Stimulated activated CD4-positive, alpha-beta T cell treated with anti-CD3 and anti-CD28 coated beads, Interleukin-15, amount 100 ng/mL, for 1 hour (primary cell): ENCODE results near the gene THBD.

ENCODE experiments used
- DNase-seq, 2 donors: peaks; one replicate each; pipeline ENCODE4 v3.0.0-alpha.2; 2020; ENCODE audit warnings: low read depth in 1 of 2, low spot score in 1 of 2

The THBD gene, protein sequence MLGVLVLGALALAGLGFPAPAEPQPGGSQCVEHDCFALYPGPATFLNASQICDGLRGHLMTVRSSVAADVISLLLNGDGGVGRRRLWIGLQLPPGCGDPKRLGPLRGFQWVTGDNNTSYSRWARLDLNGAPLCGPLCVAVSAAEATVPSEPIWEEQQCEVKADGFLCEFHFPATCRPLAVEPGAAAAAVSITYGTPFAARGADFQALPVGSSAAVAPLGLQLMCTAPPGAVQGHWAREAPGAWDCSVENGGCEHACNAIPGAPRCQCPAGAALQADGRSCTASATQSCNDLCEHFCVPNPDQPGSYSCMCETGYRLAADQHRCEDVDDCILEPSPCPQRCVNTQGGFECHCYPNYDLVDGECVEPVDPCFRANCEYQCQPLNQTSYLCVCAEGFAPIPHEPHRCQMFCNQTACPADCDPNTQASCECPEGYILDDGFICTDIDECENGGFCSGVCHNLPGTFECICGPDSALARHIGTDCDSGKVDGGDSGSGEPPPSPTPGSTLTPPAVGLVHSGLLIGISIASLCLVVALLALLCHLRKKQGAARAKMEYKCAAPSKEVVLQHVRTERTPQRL

DNA sequence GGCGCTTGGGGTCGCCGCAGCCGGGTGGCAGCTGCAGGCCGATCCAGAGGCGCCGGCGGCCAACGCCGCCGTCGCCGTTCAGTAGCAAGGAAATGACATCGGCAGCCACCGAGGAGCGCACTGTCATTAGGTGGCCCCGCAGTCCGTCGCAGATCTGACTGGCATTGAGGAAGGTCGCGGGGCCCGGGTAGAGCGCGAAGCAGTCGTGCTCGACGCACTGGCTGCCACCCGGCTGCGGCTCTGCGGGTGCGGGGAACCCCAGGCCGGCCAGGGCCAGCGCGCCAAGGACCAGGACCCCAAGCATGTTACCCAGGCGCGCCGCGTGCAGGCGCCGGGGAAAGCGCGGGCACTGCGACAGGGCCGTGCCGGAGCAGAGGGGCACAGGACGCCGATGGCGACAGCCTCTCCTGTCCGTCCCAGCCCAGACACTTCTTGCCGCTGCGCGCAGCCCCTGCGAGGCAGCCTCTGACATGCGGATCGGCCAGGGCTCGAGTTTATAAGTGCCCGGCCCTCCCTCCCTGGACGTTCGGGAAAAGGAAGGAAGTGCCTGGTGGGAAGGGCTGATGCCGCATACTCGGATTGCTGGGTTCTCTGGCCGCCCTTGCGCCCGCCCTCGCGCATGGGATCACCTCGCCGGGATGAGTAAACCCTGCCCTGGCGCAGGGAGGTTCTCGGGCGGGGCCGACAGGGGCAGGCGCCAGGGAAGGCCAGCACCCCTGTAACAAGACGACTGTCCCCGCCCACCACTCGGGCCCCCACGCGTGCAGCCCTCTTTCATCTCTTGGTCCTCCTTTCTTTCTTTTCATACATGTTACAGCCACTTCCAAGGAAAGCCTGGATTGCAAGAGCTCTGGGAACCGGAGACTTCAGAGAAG lies at the start of gene THBD:
TSS of gene THBD (minus strand) at position 472 of the 875 bp plus-strand sequence. CDS start at position 304, 168 bp downstream.
- no peak for DNase-seq

DNA sequence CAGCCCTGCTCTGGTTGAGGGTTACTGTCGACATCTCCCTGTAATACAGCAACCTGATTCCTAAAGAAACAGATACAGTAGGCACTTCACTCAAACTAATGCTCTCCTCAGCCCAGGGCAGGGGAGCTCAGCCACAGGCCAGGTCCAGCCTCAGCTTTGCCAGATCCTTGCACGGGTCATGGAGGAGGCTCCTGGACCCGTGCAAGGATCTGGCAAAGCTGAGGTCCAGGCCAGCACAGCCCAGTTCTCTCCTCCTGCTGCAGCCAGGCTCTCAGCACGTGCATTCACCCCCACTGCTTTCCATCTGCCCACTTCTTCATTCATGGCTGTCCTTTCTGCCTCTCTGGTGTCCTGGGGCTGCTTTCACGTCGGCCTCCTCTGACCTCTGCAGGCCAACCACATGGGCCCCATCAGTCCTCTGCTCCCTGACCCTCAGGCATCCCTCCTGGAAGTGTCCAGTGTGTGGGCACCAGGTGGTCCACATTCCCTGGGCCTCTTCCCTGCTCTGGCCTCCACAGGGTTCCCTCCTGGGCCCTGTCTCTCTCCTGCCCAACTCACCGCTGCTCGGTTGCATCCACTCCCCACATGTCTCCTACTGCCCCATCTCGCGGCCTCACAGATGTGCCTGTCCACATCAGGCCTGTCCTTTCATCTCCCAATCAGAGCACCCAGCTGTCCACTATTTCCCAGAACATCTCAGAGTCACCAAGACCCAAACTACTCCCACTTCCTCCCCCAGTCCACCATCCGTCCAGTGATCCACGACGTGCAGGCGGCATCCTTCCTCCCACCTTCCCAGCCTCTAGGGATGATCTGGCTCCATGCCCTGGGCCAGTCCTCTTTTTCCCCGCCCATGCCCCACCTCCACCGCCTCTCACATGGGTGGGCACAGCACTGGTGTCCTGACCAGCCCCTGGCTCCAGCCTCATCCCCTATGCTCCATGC lies 48.4 kb upstream of the THBD start:
- no peak for DNase-seq

DNA sequence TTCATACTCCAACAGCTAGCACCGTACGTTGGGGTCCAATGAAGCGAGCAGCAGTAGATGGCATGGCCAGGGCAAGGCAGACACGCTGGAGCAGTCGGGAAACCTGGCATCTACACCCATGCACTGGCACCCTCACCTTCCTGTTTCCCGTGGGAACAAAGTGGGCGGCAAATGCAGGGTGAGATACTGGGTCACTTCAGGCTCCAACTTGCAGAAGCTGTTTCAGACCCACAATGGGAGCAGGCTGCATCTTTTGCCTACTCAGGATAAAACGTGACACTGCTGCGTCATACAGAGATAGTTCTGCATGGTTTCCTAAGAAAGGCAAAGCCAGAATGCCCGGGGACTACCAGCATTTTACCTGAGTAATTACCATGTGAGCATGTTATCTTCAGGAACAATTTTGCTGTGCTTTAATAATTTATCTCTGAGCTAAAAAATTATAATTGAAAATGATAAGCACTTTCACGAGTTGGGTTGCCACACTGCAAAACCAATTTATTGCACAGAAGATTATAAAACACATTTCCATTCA lies 47.6 kb upstream of the THBD start:
- DNase-seq, result no peak

DNA sequence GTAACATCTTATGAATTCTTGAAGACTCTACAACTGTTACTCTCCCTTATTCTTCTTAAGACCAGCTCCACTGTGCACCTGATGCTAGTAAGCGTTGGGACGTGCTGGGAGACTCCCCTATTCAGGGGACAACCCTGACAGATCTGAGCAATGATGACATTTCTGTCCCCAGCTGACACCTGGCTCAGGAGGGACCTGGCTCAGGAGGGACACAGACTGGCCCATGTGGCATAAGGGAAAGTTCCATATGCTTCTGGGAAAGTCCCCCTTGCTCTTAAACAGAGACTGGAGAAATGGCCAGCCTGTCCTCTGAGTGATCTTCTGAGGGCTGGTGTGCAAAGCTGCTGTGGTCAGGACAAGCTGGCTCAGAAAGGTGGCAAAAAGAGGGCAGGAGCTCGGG lies 46.6 kb upstream of the THBD start:
- DNase-seq, result no peak

DNA sequence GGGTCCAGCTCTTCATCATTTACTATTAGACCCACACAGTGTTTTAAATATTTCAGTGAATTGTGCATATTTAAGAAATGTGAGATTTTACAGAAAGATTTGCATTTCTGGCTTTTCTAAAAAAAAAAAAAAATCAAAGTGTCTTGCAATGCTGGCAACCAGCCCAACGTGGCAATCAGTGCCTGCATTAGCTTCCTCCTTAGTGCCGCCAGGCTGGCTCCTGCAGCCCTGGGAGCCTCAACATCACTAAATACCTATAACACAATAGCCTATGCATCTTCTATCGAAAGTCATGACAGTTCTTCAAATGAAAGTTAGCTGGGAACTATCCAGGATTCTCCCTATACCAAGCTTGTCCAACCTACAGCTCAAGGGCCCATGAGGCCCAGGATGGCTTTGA lies 46.0 kb upstream of the THBD start:
- DNase-seq, result no peak

DNA sequence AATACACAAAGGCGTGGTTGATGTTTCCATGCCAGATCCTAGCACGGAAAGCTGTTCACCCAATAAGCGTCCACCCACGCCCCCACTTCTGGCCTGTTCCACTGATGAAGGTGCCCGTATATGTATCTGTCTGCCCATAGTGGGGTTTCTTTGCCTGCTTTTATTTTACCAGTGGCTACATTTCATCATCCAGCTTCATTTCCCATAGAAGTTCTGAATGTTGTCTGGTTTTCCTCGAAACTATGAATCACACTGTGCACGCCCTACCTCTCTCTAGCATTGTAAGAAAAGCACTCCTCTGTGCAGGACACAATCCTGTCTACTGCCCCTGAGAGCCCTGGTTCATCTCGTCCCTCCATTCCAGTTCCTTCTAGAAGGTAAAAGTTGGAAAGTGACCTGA lies 45.5 kb upstream of the THBD start:
- no peak for DNase-seq

DNA sequence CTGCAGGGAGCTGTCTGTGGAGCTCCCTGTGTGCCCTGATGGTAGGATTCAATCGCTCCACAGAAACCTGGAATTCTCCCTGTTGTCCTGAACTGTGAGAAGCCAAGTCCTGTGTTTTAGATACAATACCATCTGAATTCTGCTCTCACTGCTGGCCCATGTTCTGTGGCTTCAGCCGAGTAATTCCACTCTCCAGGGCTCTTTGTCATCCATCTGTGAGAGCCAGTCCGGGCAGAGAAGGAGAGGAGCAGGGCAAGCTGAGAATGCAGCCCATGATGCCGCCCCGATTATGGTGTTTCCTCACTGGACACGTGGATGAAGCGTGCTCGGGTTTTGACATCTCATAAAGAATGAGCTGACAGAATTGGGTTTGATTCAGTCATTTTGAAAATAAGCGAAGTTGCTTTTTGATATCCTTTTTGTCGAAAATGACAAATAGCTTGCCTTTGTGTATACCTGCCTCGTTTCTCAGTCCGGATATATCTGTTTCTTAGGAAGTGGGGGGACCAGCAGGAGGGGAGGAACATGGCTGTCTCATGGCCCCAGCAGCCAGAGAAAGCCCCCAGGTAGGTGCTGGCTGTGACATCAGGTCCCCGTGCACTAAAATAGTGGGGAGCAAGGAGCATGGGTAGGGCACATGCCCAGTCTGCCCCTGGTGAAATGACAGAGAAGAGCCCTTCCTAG lies 44.9 kb upstream of the THBD start:
- DNase-seq, result no peak

DNA sequence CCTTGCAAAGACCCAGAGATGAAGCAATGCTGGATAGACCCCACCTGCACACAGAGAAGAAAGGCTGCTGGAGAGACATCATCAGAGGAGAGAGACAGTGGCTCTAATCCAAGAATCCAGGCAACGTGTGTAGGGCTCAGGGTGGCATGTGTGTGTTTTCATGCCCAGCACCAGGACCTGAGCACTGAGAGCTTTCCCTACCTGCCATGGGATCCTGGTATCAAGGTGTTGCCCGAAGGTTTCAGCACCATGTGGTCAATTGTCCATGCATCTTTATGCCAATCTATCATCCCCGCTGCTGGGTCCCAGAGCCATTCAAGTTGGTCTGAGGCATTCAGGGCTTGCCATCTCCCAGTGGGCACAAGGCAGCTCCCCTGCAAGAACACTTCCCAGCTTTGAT lies 44.1 kb upstream of the THBD start:
- DNase-seq, result no peak

DNA sequence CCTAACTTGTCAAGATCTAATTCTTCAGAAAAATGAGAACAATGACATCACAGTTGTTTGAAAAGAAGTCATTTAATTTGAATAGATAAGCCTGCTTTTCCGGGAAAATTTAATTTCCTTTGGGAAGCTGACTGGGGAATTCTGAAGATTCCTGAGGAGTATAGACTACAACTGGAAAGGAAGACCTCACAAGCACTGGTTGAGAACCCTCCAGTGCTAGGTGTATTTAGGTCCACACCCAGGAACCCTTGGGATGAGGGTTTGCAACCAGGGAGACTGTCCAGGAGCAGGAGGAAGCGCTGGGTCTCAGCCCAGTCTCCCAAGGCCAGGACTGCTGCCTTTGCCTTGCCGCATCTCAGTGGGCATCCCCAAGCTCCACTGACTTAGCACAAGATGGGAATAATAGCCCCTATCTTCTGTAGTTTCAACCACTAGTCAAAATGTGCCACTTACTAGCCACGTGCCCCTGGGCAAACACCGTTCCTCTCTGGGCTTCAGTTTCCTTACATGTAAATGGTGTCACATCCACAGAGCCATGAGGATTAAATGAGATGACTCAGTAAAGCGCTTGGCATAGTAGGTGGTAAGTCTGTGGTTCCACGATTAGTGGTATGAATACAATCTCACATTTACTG lies 43.5 kb upstream of the THBD start:
- no peak for DNase-seq

DNA sequence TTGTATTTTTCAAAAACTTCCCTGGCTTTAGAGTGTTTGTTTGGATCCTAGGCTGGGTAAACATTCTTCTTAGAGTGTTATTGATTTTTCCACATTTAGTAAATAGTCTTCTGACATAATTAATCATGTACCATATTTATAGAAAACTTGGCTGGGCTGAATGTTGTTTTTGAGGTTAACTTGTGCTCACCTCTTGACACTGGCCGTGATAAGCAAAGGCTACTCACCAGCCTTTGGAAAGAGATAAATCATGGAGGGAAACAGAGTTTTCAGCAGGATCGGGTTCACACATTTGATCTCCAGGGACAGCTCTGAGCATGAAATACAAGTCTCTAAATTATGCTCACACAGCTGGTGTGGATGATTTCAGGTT lies 42.9 kb upstream of the THBD start:
- no peak for DNase-seq

DNA sequence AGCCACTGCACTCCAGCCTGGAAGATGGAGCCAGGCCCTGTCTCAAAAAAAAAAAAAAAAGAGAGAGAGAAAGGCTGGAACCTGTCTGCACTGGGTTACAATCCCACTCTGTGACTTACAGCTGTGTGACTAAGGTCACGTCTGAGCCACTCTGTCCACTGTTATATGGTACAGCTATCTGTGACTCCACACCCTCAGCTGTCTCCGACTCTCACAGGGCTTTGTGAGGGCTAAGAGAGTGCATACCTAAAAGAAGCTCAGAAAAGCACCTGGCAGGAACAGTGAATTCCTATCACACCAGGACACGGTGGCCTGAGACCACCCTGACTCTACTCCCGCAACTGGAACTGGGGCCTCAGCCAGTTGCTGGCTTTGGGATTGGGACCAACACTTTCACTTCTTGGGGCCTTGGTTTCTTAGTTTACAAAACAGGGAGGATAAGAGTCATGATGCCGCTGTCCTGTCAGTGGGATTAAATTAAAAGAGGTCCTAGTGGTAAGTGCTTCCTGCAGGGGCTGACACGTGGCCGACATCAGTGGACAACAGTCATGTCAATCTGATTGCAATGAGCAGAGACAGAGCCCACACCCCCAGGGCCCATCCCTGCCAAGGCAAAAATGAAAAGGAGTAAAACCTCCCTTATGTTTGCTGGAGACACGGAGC lies 42.4 kb upstream of the THBD start:
- no peak for DNase-seq

DNA sequence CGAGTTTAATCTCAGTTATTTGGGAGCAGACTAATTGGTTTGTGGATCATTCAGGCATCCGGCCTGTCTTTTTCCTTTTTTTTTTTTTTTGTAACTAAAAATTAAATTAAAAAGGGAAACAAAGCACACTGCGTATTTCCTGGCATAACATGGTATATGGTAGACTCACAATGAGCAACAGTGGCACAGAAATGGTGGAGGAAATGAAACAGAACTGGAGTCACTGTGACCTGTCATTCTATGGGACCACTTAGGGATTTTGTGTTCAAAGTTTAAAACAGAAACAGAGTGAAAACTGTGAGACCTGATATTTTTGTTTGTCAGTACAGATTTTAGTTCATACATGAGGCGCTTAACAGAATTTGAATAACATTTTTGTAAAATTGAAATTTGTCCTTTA lies 41.4 kb upstream of the THBD start:
- no peak for DNase-seq

DNA sequence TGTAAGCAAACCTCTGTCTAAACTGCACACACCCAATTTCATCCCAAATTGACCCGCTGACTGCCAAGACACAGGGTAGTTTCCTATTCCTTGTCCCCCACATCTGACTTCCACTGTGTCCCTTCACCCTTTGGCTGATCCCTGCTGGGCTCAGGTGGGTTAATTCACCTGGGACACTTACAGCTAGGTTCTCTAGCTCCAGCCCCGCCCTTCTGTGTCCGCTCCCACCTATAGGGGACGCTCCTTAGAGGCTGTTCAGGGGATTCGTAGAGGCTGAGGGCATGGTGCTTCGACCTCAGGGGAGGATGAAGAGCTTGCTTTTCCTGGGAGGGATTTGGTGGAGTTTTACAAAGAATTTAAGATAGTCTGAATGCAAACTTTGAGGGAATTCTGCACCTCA lies 40.7 kb upstream of the THBD start:
- no peak for DNase-seq

DNA sequence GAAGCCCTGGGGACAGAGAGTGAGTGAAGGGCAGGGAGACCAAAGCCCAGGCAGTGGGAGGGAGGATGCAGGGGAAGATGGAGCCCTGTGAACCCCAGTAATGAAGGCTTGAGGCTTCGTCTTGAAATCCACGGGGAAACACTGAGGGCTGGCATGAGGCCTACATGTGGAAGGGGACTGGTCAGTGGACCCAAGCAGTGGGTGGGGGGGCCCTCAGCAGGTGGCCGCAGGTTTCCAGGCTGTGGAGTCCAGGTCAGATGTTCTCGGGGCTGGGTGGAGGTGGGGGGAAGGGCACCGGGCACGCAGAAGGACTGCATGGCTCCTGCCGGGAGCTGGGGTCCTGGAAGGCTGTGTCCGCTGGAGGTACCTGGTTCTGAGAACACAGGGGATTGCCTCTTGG lies 39.4 kb upstream of the THBD start:
- no peak for DNase-seq

DNA sequence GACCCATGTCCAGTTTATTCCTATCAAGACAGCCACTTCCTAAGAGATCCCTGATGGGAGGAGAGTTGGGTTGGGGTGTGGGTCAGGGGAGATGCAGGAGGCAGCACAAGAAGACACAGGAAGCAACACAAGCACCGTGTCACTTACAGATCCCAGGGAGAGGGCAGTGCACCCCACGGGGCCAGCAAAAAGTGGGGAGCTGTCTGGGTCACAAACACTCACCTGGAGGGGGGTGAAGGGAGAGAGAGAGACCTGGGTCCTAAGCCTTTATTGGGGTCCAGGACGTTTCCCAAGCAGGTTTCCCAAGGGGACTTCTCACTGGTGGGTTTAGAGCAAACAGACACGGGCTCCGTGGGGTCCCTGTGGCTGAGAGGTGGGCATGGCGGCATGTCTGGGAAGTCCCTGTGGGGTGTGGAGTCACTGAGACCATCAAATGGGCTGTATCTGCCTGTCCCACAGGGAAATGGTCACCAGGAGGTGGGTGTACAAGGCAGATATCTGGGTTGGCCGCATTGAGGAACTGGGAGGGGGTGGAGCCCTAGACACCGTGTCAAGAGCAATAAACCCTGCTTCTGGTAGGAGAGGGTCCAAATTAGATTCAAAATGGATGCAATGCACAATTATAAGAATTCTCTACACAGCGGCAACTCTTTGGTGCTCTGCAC lies 38.2 kb upstream of the THBD start:
- DNase-seq, result no peak

DNA sequence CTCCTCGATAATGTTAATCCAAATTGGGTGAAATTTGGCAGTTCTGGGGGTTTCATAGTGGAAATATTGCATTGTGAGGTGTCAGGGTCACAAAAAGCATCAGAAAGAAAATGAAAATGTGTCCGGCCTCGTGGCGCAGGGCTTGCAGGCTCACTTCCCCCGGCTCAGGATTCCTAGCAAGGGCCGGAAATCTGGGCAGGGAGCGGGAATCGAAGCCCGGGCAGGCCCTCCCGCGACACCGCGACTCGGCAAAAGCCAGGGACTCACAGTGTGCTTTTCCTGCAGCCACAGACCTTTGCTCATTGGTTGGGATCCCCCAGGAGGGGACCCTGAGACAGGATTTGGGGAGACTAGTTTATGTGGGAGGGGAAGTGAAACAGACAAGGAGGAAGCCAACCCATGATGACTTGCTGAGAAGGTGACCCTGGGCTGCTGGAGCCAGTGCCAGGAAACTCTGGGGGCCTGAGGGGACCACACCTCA lies 37.5 kb upstream of the THBD start:
- no peak for DNase-seq

DNA sequence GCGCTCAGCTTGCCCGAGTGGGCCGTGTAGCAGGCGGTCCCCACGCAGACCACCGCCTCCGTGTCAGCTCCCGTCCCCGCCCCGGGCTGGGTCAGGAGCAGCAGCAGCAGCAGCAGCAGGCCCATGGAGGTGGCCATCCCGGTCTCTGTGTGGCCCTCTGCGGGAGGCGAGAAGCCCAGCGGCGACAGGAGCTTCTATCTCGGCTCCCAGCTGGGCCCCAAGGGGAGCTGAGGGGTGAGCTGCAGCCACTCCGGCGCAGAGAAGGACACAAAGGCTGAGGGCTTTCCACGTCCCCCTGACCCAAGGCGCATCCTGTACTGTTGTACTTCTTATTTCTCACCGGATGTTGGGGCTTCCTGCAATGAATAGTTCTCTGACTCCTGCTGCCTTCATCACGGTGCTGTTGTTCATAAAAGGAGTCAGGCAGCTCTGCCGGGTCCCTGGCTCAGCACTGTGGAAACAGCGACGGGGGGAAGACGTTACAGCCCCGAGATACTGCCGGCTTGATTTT lies 36.6 kb upstream of the THBD start, which contains the start of gene CD93:
TSS of gene CD93 (minus strand) at position 269 of the 511 bp plus-strand sequence. CDS start at position 137, 132 bp downstream.
- DNase-seq, result no peak

DNA sequence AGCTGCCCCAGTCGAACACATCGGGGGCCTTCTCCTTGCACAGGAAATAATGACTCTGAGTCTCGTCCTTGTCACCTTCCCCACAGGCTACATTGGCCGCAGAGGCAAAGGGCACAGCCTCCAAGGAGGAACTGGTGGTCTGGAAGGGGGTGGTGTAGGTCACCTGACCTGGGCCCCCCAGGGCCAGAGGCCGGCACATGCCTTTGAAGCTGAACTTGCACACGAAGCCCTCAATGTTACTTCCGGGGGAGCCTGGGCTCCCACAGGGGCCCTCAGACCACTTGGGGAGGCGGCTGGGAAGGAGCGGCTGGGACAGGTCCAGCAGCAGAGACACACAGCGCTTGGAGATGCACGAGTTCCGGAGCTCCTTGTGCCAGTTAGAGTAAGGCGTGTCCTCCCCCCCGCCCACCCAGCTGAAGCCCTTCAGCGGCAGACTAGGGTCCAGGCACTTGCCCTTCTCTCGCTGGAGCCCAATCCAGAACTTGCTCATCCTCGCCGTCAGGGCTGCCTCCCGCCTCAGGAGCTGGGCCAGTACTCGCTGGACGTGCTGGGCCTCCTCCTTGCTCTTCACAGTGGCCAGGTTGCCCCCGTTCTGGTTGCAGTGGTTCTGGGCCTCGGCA lies 36.1 kb upstream of the THBD start:
- DNase-seq, result no peak
